Fibroblast of pulmonary artery (primary cell): ENCODE data around the gene RARG.

Source experiments
- DNase-seq: peaks from one replicate; pipeline ENCODE4 v3.0.0-alpha.2; 2010; ENCODE audit warnings: low read depth
- H3K4me3 ChIP-seq: replicated peaks from 2 replicates; pipeline ENCODE4 v1.5.1; 2011; ENCODE audit warnings: low read depth, mild to moderate bottlenecking, control low read depth, low read length, moderate library complexity
- CTCF ChIP-seq: IDR thresholded peaks from 2 replicates; pipeline ENCODE4 v1.5.1; 2011; ENCODE audit warnings: mild to moderate bottlenecking, control low read depth, low read length, inconsistent platforms; ENCODE audit errors: missing control alignments

RARG gene

DNA sequence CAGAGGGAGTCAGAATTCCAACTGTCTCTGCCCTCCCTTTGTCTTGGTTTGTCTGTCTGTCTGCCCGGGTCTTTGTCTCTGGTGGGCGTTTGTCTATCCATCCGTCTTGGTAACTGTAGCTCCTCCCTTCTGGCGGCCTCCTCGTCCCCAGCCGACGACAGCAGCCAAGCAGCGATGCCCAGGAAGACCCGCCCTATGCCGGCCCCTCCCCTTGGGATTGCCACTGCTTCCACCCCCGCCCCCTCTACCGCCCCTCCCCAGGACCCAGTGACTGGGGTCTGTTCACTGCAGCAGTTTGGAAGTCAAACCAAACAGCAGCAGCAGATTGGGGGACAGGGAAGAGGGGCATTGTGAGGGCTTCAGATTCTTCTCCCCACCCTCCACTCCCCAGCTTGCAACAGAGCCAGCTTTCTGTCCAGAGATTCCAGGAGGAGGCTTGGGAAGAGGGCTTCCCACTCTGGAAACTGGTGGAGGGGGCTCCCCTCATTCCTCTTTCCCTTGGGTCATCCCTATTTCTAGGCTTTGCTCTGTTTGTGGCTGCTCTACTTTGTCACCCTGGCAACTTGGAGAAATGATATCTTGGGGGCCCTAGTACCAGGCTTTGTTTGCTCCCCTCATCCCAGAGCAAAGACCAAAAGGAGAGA lies 2.4 kb upstream of the RARG start:
- H3K4me3 ChIP-seq, result no peak overlapping the region
- no peak for TF ChIP-seq CTCF
- DNase-seq, result no peak

DNA sequence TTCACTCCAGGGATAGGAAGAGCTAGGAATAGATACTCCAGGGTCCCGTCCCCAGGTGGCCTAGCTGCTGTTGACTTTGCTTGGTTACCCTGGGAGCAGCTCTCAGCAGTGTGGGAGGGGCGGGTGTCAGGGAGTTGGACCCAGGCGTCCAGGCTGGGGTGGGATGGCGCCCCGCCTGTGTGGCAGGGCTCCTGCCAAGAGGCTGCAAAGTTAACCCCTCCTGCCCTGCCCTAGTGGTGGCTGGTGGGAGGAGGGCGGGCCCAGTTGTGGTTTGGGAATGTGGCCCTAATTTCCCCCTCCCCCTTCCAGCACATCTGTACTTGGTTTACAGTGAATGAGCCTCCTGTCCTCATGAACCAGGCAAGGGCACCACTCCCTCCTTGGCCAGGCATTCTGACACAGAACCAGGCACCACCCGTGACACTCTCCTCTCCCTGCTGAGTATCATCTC lies 1.7 kb upstream of the RARG start:
- TF ChIP-seq CTCF, result no peak
- DNase-seq, result no peak
- no peak overlapping the region for H3K4me3 ChIP-seq

GRCh38 chr12:53232646-53233461 lies 845 bp upstream of the RARG start:
- TF ChIP-seq CTCF, result no peak

GRCh38 chr12:53231671-53231920 lies 413 bp downstream of the RARG start:
- H3K4me3 ChIP-seq, result peak overlapping the region; percentile 62
- TF ChIP-seq CTCF, result no peak
- no peak for DNase-seq

More at GRCh38 chr12:53232646-53233461, 845 bp upstream of the RARG start:
- H3K4me3 ChIP-seq, result peak overlapping the region; percentile 62
- no peak for DNase-seq

GRCh38 chr12:53230108-53230845 lies 1.7 kb downstream of the RARG start:
- TF ChIP-seq CTCF, result no peak
- DNase-seq, result no peak
- H3K4me3 ChIP-seq, result no peak overlapping the region

GRCh38 chr12:53229454-53229853 lies 2.6 kb downstream of the RARG start:
- no peak overlapping the region for H3K4me3 ChIP-seq
- TF ChIP-seq CTCF, result no peak
- DNase-seq, result no peak
